CD14-positive monocyte (primary cell): ENCODE results near the gene KDM2A. TPM values are rescaled to one million over a fixed set of nuclear protein-coding genes. Genes with fewer than 3 reads are reported as not detected.
A peak's percentile ranks its signal among the peaks of the same experiment; 100 is the strongest.

ENCODE experiments used
- DNase-seq, 3 donors: peaks; one replicate each; pipeline ENCODE4 v3.0.0-alpha.2; 2011 to 2022
- H2AFZ ChIP-seq: 2 replicates; pipeline ENCODE4 v1.6.0; 2012; ENCODE audit warnings: mild to moderate bottlenecking, low read depth, low read length, inconsistent platforms; ENCODE audit not compliant: insufficient read depth, poor library complexity, severe bottlenecking
- H3K27ac ChIP-seq, 2 donors: 1 replicate in 1 of 2; 2 replicates in 1 of 2; pipeline ENCODE4 v1.5.1; 2012 to 2013; ENCODE audit warnings: low read length in 2 of 2, control low read depth in 1 of 2, inconsistent platforms in 1 of 2, low read depth in 1 of 2, mild to moderate bottlenecking in 1 of 2
- H3K27me3 ChIP-seq, 2 donors: one replicate each; pipeline versions ENCODE4 v1.6.0 to v1.6.1; 2011 to 2013; ENCODE audit warnings: low read length in 2 of 2; ENCODE audit not compliant: control insufficient read depth in 2 of 2, insufficient read depth in 2 of 2
- H3K36me3 ChIP-seq, 2 donors: replicated peaks in 1 of 2; 1 replicate in 1 of 2; 2 replicates in 1 of 2; pipeline versions ENCODE4 v1.5.1 to v1.6.1; 2012 to 2013; ENCODE audit warnings: low read length in 2 of 2, control low read depth in 1 of 2, inconsistent platforms in 1 of 2, mild to moderate bottlenecking in 1 of 2; ENCODE audit not compliant: insufficient read depth in 2 of 2, control insufficient read depth in 1 of 2
- H3K4me1 ChIP-seq, 2 donors: 1 replicate in 1 of 2; 2 replicates in 1 of 2; pipeline versions ENCODE4 v1.5.1 to v1.6.1; 2012 to 2013; ENCODE audit warnings: low read length in 2 of 2, control low read depth in 1 of 2, inconsistent platforms in 1 of 2, mild to moderate bottlenecking in 1 of 2, moderate library complexity in 1 of 2; ENCODE audit not compliant: insufficient read depth in 2 of 2, control insufficient read depth in 1 of 2
- H3K4me2 ChIP-seq: replicated peaks from 2 replicates; pipeline ENCODE3; 2012; ENCODE audit warnings: low read length, moderate library complexity, mild to moderate bottlenecking; ENCODE audit not compliant: poor library complexity, severe bottlenecking; ENCODE audit errors: extremely low read depth
- H3K4me3 ChIP-seq, 3 experiments: fragments of 200-600 bp in 1 of 3; sonication (generic) in 1 of 3; replicated peaks in 1 of 3; 1 replicate in 2 of 3; 2 replicates in 1 of 3; pipeline ENCODE4 v1.5.1; 2011 to 2013; ENCODE audit warnings: low read length in 3 of 3, mild to moderate bottlenecking in 3 of 3, control low read depth in 2 of 3, low read depth in 2 of 3, inconsistent platforms in 1 of 3, moderate library complexity in 1 of 3
- H3K79me2 ChIP-seq: 2 replicates; pipeline ENCODE4 v1.6.0; 2012; ENCODE audit warnings: mild to moderate bottlenecking, control low read depth, inconsistent platforms, low read length, moderate library complexity; ENCODE audit not compliant: insufficient read depth
- H3K9ac ChIP-seq: 2 replicates; pipeline ENCODE4 v1.6.0; 2017; ENCODE audit warnings: low read length, mild to moderate bottlenecking; ENCODE audit not compliant: insufficient read depth, poor library complexity, severe bottlenecking
- H3K9me3 ChIP-seq, 2 donors: replicated peaks in 1 of 2; 1 replicate in 1 of 2; 2 replicates in 1 of 2; pipeline versions ENCODE4 v1.5.1 to v1.6.1; 2012 to 2013; ENCODE audit warnings: low read length in 2 of 2, control low read depth in 1 of 2; ENCODE audit not compliant: control insufficient read depth in 1 of 2, insufficient read depth in 1 of 2
- H4K20me1 ChIP-seq: 2 replicates; pipeline ENCODE4 v1.6.0; 2012; ENCODE audit warnings: mild to moderate bottlenecking, low read length, control low read depth, moderate library complexity; ENCODE audit not compliant: insufficient read depth
- H3K27ac Mint-ChIP-seq, 7 donors: one replicate each; pipeline ENCODE4 v1.8.0; 2020; ENCODE audit warnings: mild to moderate bottlenecking in 7 of 7, mixed read lengths in 7 of 7, moderate library complexity in 6 of 7, inconsistent platforms in 2 of 7
- H3K27me3 Mint-ChIP-seq, 3 donors: one replicate each; pipeline ENCODE4 v1.8.0; 2021 to 2022; ENCODE audit warnings: low read depth in 3 of 3, mild to moderate bottlenecking in 3 of 3, mixed read lengths in 3 of 3, moderate library complexity in 3 of 3, inconsistent platforms in 1 of 3
- H3K36me3 Mint-ChIP-seq, 2 donors: one replicate each; pipeline ENCODE4 v1.8.0; 2020; ENCODE audit warnings: mixed read lengths in 2 of 2, inconsistent platforms in 1 of 2, mild to moderate bottlenecking in 1 of 2
- H3K4me1 Mint-ChIP-seq: one replicate; pipeline ENCODE4 v1.8.0; 2020; ENCODE audit warnings: mild to moderate bottlenecking, mixed read lengths
- H3K4me3 Mint-ChIP-seq, 2 donors: one replicate each; pipeline ENCODE4 v1.8.0; 2020; ENCODE audit warnings: mild to moderate bottlenecking in 2 of 2, mixed read lengths in 2 of 2, moderate library complexity in 1 of 2
- H3K9me3 Mint-ChIP-seq, 7 donors: one replicate each; pipeline ENCODE4 v1.8.0; 2020 to 2022; ENCODE audit warnings: mixed read lengths in 7 of 7, mild to moderate bottlenecking in 6 of 7, moderate library complexity in 6 of 7, inconsistent platforms in 2 of 7
- CTCF ChIP-seq: fragments of 200-600 bp; IDR thresholded peaks from one replicate; pipeline ENCODE4 v1.8.0; 2022; ENCODE audit warnings: antibody characterized with exemption, mild to moderate bottlenecking
- WGBS: methylation state at CpG from one replicate; pipeline ENCODE4 v1.1.5; 2013; ENCODE audit warnings: missing lambda C conversion rate; ENCODE audit not compliant: insufficient coverage; 5-methylcytosine and 5-hydroxymethylcytosine counted together
- intact Hi-C, 2 donors: fragments of 100-400 bp; cut with micrococcal nuclease; formaldehyde crosslinking; loops; one replicate each; pipeline versions ENCODE4 v1.15.0 to v1.15.1; 2023
- polyA plus RNA-seq, 3 donors: library from polyadenylated mRNA; depleted of rRNA in 1 of 3; unstranded in 2 of 3; stranded (reverse) in 1 of 3; fragments of 300-500 nt in 2 of 3; fragments of >200 nt in 1 of 3; fragmentation: Illumina TruSeq in 2 of 3; gene quantifications; 1 replicate in 2 of 3; 2 replicates in 1 of 3; pipeline ENCODE4 v1.2.3, GENCODE V29; 2012 to 2021

KDM2A gene
- polyA plus RNA-seq, 3 donors, result 2.6 to 98.9 (median 3.9) TPM

DNA sequence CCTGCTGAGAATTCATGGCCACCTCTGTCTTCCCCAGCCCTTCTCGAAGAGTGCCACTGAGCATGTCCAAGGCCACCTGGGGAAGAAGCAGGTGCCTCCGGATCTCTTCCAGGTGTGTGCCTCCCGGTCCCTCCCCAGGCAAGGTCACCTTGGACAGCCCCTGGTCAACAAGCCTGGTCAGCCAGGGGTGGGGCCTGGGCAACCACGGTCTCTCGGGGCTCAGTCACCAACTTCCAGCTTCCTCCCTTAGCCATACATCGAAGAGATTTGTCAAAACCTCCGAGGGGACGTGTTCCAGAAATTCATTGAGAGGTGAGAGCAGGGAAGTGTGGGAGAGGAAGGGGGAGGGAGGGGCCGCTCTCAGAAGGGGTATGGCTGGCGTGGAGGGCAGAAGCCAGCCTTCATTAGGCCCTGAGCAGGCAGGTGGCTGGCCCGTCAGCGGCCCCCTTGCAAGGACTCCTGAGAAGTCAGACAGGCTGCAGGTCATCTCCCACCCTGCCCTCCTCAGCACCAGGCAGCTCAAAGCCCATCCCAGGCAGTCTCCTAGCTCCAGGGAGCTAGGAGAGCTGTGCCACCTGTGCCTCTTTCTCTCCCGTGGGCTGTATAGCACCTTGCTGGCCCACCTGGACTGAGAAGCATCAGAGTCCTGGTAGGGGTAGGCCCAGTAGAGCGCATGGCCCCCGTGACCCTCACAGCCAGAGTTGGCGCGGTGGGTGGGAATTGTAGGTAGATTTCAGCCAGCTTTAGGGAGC, 160.7 kb downstream of the KDM2A start:
- Histone ChIP-seq H3K27me3 (no peaks in the 10 kb centered on the region), H3K4me1 (peaks cover 100% of the 10 kb centered on the region in 2 donors), H3K9me3 (no peaks in the 10 kb centered on the region), H3K36me3 (peaks cover 79 to 80% of the 10 kb centered on the region in 2 donors), H2AFZ (no peak overlapping the region), H3K9ac (peak overlapping the region; percentile 62), H3K27ac (peak overlapping the region; percentile 92 to 99), H4K20me1 (peaks cover 26% of the 10 kb centered on the region), H3K79me2 (peaks cover 98% of the 10 kb centered on the region), H3K4me3 (peak overlapping the region in 1 of 3 experiments; percentile 97), H3K4me2 (peak overlapping the region; percentile 83)
- H3K9me3 Mint-ChIP-seq, result peaks cover 0 to 3% (median 2%) of the 10 kb centered on the region in 7 donors
- no peak for TF ChIP-seq CTCF
- peak overlapping the region; percentile 89 to 97 (median 94) for H3K27ac Mint-ChIP-seq
- intact Hi-C loops, result loop anchor here in 1 of 2 donors (10.0 kb wide), 1 partner anchor 225 kb away; the partner anchor contains the start of genes CDK2AP2 and PITPNM1
- peaks cover 71 to 93% of the 10 kb centered on the region in 2 donors for H3K36me3 Mint-ChIP-seq
- peak overlapping the region; percentile 2 to 48 for H3K4me3 Mint-ChIP-seq
- H3K4me1 Mint-ChIP-seq, result peaks cover 95% of the 10 kb centered on the region
- DNase-seq, result no peak
- H3K27me3 Mint-ChIP-seq, result peaks cover 0 to 8% (median 7%) of the 10 kb centered on the region in 3 donors
- WGBS, result 62% methylated on average over 14 of the region's 17 CpGs

DNA sequence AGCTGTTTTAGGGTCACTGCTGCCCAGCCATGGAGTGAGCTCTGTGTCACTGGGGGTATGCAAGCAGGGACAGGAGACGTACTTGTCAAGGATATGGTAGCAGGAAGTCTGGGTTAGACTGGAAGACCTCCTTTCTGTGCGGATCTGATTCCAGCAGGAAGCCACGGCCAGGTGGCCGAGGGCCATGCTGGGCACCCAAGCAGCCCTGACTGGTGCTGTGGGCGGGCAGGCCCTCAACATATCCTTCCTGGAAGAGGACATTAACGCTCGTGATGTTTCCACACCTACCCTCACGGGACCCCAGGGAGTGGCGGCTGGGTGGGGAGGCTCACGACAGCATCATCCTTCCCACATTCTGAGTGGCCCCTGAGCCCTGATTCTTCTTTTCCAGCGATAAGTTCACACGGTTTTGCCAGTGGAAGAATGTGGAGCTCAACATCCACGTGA, 161.3 kb downstream of the KDM2A start:
- Mint-ChIP-seq H3K4me3 (peak overlapping the region in 1 of 2 donors; percentile 48), H3K27ac (peak overlapping the region; percentile 89 to 97 (median 94)), H3K27me3 (peaks cover 0 to 7% (median 7%) of the 10 kb centered on the region in 3 donors), H3K9me3 (peaks cover 0 to 3% (median 2%) of the 10 kb centered on the region in 7 donors), H3K36me3 (peaks cover 74 to 93% of the 10 kb centered on the region in 2 donors), H3K4me1 (peaks cover 95% of the 10 kb centered on the region)
- Histone ChIP-seq H3K4me2 (peak overlapping the region; percentile 83), H3K79me2 (peaks cover 98% of the 10 kb centered on the region), H3K9me3 (no peaks in the 10 kb centered on the region), H2AFZ (no peak overlapping the region), H3K27me3 (no peaks in the 10 kb centered on the region), H3K27ac (peak overlapping the region; percentile 92 to 99), H3K36me3 (peaks cover 80 to 81% of the 10 kb centered on the region in 2 donors), H3K9ac (peak overlapping the region; percentile 15), H4K20me1 (peaks cover 20% of the 10 kb centered on the region), H3K4me1 (peaks cover 100% of the 10 kb centered on the region in 2 donors), H3K4me3 (peak overlapping the region in 1 of 3 experiments; percentile 97)
- no peak for TF ChIP-seq CTCF
- intact Hi-C loops, result no loop called here
- no peak for DNase-seq
- WGBS, result 30% methylated on average over 7 of the region's 13 CpGs
